Measurements from ENCODE around the gene SLC50A1.

The SLC50A1 gene

DNA sequence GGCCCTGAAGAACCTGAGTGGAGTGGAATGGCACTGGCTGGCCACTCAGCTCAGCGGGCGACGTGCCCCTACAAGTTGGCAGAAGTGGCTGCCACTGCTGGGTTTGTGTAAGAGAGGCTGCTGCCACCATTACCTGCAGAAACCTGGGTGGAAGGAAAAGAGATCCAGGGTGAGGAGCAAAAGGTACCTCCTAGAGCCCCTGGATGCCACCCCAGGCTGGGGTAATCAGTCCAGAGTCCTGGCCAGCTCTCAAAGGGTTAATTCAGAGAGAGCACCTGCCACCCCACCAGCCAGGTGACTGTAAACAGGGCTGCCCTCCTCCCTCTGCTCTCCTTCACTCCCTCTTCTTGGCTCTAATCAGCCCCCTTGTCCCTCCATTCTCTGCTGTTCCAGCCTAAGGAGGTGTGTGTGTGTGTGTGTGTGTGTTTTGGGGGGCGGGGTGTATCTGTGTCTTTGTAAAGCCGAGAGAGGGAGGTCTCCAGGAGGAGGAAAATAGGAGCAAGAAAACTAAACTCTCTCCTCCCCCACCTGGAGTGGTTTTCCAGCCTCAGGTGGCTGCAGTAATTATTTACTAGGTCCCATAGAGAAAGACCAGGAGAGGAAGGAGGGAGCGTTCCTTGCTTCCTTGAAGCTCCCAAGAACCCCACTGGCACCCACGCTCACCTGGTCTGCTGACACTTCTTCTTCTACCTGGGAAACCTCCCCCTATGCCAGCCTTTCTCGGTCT, 50.6 kb downstream of the SLC50A1 start:
- no peaks in the 10 kb centered on the region for H3K27me3 ChIP-seq (replicated peaks; ENCODE audit: control insufficient read depth, insufficient read depth, low read length)
- H3K4me3 ChIP-seq (replicated peaks; ENCODE audit: low read depth, low read length) = no peak overlapping the region
- H3K36me3 ChIP-seq (ENCODE audit: control insufficient read depth, insufficient read depth, low read length) = no peaks in the 10 kb centered on the region
- TF ChIP-seq, protein P1, sequence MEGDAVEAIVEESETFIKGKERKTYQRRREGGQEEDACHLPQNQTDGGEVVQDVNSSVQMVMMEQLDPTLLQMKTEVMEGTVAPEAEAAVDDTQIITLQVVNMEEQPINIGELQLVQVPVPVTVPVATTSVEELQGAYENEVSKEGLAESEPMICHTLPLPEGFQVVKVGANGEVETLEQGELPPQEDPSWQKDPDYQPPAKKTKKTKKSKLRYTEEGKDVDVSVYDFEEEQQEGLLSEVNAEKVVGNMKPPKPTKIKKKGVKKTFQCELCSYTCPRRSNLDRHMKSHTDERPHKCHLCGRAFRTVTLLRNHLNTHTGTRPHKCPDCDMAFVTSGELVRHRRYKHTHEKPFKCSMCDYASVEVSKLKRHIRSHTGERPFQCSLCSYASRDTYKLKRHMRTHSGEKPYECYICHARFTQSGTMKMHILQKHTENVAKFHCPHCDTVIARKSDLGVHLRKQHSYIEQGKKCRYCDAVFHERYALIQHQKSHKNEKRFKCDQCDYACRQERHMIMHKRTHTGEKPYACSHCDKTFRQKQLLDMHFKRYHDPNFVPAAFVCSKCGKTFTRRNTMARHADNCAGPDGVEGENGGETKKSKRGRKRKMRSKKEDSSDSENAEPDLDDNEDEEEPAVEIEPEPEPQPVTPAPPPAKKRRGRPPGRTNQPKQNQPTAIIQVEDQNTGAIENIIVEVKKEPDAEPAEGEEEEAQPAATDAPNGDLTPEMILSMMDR (IDR thresholded peaks at IDR 0.05; ENCODE audit: insufficient read depth, low read length, poor library complexity, severe bottlenecking) = no peak
- DNase-seq (ENCODE audit: extremely low read depth, insufficient read length) = no peak

GRCh38 chr1:155186794-155187455, 51.3 kb downstream of the SLC50A1 start:
- Histone ChIP-seq H3K27me3 (replicated peaks; ENCODE audit: control insufficient read depth, insufficient read depth, low read length) (no peaks in the 10 kb centered on the region), H3K4me3 (replicated peaks; ENCODE audit: low read depth, low read length) (no peak overlapping the region), H3K36me3 (ENCODE audit: control insufficient read depth, insufficient read depth, low read length) (no peaks in the 10 kb centered on the region)
- no peak for DNase-seq (ENCODE audit: extremely low read depth, insufficient read length)
- TF ChIP-seq, protein P1 (IDR thresholded peaks at IDR 0.05; ENCODE audit: insufficient read depth, low read length, poor library complexity, severe bottlenecking) = no peak

DNA sequence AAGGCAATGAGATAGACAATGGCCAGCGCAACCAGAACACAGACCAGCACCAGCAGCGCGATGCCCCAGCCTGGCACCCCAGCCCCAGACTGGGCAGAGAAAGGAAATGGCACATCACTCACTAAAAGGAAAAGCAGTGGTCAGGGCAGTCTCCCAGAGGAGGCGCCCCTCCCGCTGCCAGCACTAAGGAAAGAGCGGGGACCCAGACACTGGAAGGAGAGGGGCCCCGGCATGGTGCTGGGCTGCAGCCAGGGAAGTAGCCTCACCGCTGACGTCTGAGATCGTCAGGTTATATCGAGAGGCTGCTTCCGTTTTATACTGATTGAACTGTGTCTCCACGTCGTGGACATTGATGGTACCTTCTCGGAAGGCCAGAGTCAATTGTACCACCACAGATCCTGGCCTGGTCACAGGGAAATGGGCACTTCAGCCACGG, 51.8 kb downstream of the SLC50A1 start:
- TF ChIP-seq, protein P1 (IDR thresholded peaks at IDR 0.05; ENCODE audit: insufficient read depth, low read length, poor library complexity, severe bottlenecking) = no peak
- no peaks in the 10 kb centered on the region for H3K27me3 ChIP-seq (replicated peaks; ENCODE audit: control insufficient read depth, insufficient read depth, low read length)
- no peak overlapping the region for H3K4me3 ChIP-seq (replicated peaks; ENCODE audit: low read depth, low read length)
- H3K36me3 ChIP-seq (ENCODE audit: control insufficient read depth, insufficient read depth, low read length) = no peaks in the 10 kb centered on the region
- DNase-seq (ENCODE audit: extremely low read depth, insufficient read length) = no peak

GRCh38 chr1:155188268-155188667, 52.6 kb downstream of the SLC50A1 start:
- no peak for DNase-seq (ENCODE audit: extremely low read depth, insufficient read length)
- Histone ChIP-seq H3K27me3 (replicated peaks; ENCODE audit: control insufficient read depth, insufficient read depth, low read length) (no peaks in the 10 kb centered on the region), H3K36me3 (ENCODE audit: control insufficient read depth, insufficient read depth, low read length) (no peaks in the 10 kb centered on the region), H3K4me3 (replicated peaks; ENCODE audit: low read depth, low read length) (no peak overlapping the region)
- TF ChIP-seq, protein P1 (IDR thresholded peaks at IDR 0.05; ENCODE audit: insufficient read depth, low read length, poor library complexity, severe bottlenecking) = no peak
